GM12864 (cell line): ENCODE results near the gene CTNNA3.

Source experiments
- DNase-seq: peaks from one replicate; pipeline ENCODE4 v3.0.0-alpha.2; 2011; ENCODE audit warnings: low read depth
- H3K4me3 ChIP-seq: 2 replicates; pipeline ENCODE4 v1.5.1; 2011; ENCODE audit warnings: mild to moderate bottlenecking, low read depth, low read length, control low read depth
- TF ChIP-seq, protein P1 (sequence below): IDR thresholded peaks from 2 replicates; pipeline ENCODE4 v1.5.1; 2011; ENCODE audit warnings: low read depth, mild to moderate bottlenecking, moderate library complexity, low read length, control low read depth, inconsistent platforms; ENCODE audit errors: missing control alignments

CTNNA3 gene

GRCh38 chr10:67284589-67284988, 411.4 kb downstream of the CTNNA3 start:
- no peak overlapping the region for H3K4me3 ChIP-seq
- no peak for DNase-seq
- TF ChIP-seq, protein P1, sequence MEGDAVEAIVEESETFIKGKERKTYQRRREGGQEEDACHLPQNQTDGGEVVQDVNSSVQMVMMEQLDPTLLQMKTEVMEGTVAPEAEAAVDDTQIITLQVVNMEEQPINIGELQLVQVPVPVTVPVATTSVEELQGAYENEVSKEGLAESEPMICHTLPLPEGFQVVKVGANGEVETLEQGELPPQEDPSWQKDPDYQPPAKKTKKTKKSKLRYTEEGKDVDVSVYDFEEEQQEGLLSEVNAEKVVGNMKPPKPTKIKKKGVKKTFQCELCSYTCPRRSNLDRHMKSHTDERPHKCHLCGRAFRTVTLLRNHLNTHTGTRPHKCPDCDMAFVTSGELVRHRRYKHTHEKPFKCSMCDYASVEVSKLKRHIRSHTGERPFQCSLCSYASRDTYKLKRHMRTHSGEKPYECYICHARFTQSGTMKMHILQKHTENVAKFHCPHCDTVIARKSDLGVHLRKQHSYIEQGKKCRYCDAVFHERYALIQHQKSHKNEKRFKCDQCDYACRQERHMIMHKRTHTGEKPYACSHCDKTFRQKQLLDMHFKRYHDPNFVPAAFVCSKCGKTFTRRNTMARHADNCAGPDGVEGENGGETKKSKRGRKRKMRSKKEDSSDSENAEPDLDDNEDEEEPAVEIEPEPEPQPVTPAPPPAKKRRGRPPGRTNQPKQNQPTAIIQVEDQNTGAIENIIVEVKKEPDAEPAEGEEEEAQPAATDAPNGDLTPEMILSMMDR: no peak

GRCh38 chr10:67282871-67283270, 413.1 kb downstream of the CTNNA3 start:
- TF ChIP-seq, protein P1: no peak
- no peak for DNase-seq
- no peak overlapping the region for H3K4me3 ChIP-seq

- DNase-seq: no peak
- H3K4me3 ChIP-seq: no peak overlapping the region
- TF ChIP-seq, protein P1: no peak
These were observed 415.6 kb downstream of the CTNNA3 start for GRCh38 chr10:67280405-67280804.

GRCh38 chr10:67277402-67277801, 418.6 kb downstream of the CTNNA3 start:
- no peak overlapping the region for H3K4me3 ChIP-seq
- TF ChIP-seq, protein P1: no peak
- no peak for DNase-seq

DNA sequence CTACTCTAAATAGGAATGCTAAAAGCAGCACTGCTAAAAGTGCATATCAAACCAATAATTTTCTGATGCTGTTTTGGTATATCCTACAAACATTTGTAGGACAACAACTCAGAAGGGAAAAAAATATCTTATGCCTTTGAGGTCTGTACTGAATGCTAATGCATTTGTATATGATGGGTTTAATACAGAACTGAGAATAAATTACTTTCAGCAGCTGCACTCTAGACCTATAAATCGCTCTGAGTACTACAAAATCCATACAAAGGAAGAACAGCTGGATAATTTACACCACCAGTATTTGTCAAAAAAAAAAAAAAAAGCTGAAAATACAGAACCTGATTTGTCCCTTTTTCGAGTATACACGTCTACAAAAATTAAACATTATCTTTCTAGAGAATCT, 426.2 kb downstream of the CTNNA3 start:
- TF ChIP-seq, protein P1: no peak
- no peak for DNase-seq
- no peak overlapping the region for H3K4me3 ChIP-seq

DNA sequence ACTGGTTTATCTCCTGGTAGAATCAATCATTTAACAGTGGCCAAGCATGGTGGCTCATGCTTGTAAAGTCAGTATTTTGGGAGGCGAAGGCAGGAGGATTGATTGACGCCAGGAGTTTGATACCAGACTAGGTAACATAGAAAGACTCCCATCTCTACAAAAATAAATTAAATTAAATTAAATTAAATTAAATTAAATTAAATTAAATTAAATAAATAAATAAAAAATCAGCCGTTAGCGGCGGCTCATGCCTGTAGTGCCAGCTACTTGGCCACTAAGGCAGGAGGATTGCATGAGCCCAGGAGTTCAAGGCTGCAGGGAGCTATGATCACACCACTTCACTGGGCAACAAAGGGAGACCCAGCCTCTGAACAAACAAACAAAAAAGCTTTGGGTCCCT, 427.8 kb downstream of the CTNNA3 start:
- TF ChIP-seq, protein P1: no peak
- no peak overlapping the region for H3K4me3 ChIP-seq
- no peak for DNase-seq

GRCh38 chr10:67262675-67263074, 433.3 kb downstream of the CTNNA3 start:
- TF ChIP-seq, protein P1: no peak
- no peak overlapping the region for H3K4me3 ChIP-seq
- DNase-seq: no peak
